ENCODE data around the gene FAM209B. TPM values are rescaled to one million over a fixed set of nuclear protein-coding genes. Genes with fewer than 3 reads are reported as not detected.
A peak's percentile ranks its signal among the peaks of the same experiment; 100 is the strongest.

Gene FAM209B
- total RNA-seq, 1 experiment from 2014 or later: not detected

- intact Hi-C loops (cut with micrococcal nuclease): no loop called here
- POLR2A ChIA-PET: interaction anchor here (0.7 to 0.9 kb wide), 2 partner anchors 46 to 74 kb away, joined by 3 to 4 read pairs; no protein-coding TSS in a partner anchor
- H3K9me3 Mint-ChIP-seq (ENCODE audit: unreplicated experiment): peaks cover 8% of the 10 kb centered on the region
- peaks cover 48% of the 10 kb centered on the region for H3K36me3 Mint-ChIP-seq (ENCODE audit: insufficient read depth, unreplicated experiment)
- CTCF ChIA-PET: interaction anchor here (0.7 to 0.9 kb wide), 3 partner anchors 14 to 473 kb away, joined by 3 to 4 read pairs (median 3); no protein-coding TSS in a partner anchor
- BruUV-seq (replicated peaks): no TSS peak
- DNase-seq (ENCODE audit: unreplicated experiment): no peak
- no peak overlapping the region for H3K27ac Mint-ChIP-seq (ENCODE audit: low read depth, unreplicated experiment)
- H3K4me3 Mint-ChIP-seq (ENCODE audit: unreplicated experiment): no peak overlapping the region
- H3K4me1 Mint-ChIP-seq (ENCODE audit: insufficient read depth, unreplicated experiment): no peaks in the 10 kb centered on the region
- TF ChIP-seq CTCF (IDR thresholded peaks at IDR 0.05; ENCODE audit: unreplicated experiment): no peak
- H3K27me3 Mint-ChIP-seq (ENCODE audit: insufficient read depth, unreplicated experiment): no peaks in the 10 kb centered on the region
Observed at GRCh38 chr20:56501116-56501515, 31.9 kb upstream of the FAM209B start.

DNA sequence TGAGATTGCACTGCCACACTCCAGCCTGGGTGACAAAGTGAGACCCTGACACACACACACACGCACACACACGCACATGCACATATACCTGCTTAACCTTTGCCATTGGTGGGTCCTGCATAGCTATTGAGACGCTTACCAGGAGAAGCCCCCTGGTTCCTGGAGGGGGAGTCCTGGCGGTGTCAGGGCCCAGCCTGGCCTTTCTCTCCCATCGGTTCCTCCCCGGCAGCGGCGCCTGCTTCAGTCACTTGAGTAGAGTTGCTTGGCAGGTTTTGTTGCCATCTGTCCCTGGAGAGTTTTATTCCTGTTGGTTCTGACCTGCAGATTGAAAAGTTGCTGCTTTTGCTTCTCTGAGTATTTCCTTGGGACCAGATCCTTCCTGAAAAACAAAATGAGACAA is 29.1 kb upstream of the FAM209B start:
- no peak for TF ChIP-seq CTCF (IDR thresholded peaks at IDR 0.05; ENCODE audit: unreplicated experiment)
- ChIA-PET CTCF (interaction anchor here (0.6 to 2.7 kb wide), 4 partner anchors 12 to 31 kb away, joined by 3 to 13 read pairs (median 3); no protein-coding TSS in a partner anchor), POLR2A (no interaction called here)
- no peaks in the 10 kb centered on the region for H3K9me3 Mint-ChIP-seq (ENCODE audit: unreplicated experiment)
- BruUV-seq (replicated peaks): no TSS peak
- H3K4me3 Mint-ChIP-seq (ENCODE audit: unreplicated experiment): no peak overlapping the region
- H3K36me3 Mint-ChIP-seq (ENCODE audit: insufficient read depth, unreplicated experiment): peaks cover 33% of the 10 kb centered on the region
- H3K27me3 Mint-ChIP-seq (ENCODE audit: insufficient read depth, unreplicated experiment): no peaks in the 10 kb centered on the region
- intact Hi-C loops (cut with micrococcal nuclease): no loop called here
- no peak overlapping the region for H3K27ac Mint-ChIP-seq (ENCODE audit: low read depth, unreplicated experiment)
- DNase-seq (ENCODE audit: unreplicated experiment): no peak
- H3K4me1 Mint-ChIP-seq (ENCODE audit: insufficient read depth, unreplicated experiment): no peaks in the 10 kb centered on the region

DNA sequence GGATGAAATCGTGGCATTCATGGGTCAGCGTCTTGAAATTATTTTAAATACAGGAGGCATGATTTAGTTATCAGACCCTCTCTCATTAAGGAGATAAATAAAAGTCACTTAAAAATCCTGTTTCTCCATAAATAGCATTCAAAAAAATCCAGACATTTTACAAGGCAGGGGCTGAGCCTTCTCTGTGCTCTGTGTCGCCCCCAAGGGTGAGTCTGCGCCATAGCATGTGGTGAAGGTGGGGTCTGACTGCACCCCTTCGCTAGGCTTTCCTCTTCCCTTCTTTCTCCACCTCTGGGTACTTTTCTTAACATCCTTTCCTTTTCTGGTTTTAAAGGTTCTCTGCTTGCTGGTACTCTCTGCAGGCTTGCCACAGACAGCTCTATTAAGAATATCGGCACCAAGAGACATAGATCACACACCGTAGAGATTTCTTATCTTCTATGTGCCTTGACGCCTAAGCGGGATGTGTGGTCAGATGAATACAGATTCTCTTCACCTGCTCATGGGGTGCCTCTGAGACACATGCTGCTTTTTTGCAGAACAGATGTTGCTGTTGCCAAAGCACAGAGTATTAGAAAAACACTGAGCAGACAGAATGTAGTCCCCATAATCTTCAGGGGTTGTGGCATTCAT is 28.6 kb upstream of the FAM209B start:
- CTCF ChIA-PET: interaction anchor here (0.7 to 2.7 kb wide), 4 partner anchors 11 to 450 kb away, joined by 3 to 13 read pairs (median 3); no protein-coding TSS in a partner anchor
- peak; percentile 29 for TF ChIP-seq CTCF (IDR thresholded peaks at IDR 0.05; ENCODE audit: unreplicated experiment)
- no peaks in the 10 kb centered on the region for H3K9me3 Mint-ChIP-seq (ENCODE audit: unreplicated experiment)
- H3K27ac Mint-ChIP-seq (ENCODE audit: low read depth, unreplicated experiment): no peak overlapping the region
- peaks cover 31% of the 10 kb centered on the region for H3K36me3 Mint-ChIP-seq (ENCODE audit: insufficient read depth, unreplicated experiment)
- intact Hi-C loops (cut with micrococcal nuclease): no loop called here
- DNase-seq (ENCODE audit: unreplicated experiment): peak; percentile 1
- POLR2A ChIA-PET: no interaction called here
- H3K27me3 Mint-ChIP-seq (ENCODE audit: insufficient read depth, unreplicated experiment): no peaks in the 10 kb centered on the region
- H3K4me3 Mint-ChIP-seq (ENCODE audit: unreplicated experiment): no peak overlapping the region
- BruUV-seq (replicated peaks): no TSS peak
- H3K4me1 Mint-ChIP-seq (ENCODE audit: insufficient read depth, unreplicated experiment): no peaks in the 10 kb centered on the region

DNA sequence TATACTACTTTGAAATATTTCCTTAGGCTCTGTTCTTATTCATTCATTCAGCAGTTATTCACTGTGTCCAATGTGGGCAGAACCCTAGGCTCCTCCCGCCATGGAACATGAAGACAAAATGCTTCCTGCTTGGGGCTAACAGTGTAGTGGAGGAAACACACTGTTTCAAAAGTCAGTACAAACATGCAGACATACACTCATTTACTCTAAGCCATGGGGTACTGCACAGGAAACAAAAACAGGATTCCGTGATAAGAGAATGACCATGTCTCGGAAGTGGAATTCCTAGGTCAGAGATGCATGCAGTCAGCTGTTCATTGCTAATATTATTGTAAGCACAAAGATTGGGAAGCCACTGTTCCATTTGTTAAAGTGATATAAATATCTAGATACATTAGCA is 26.9 kb upstream of the FAM209B start:
- Mint-ChIP-seq H3K27me3 (ENCODE audit: insufficient read depth, unreplicated experiment) (no peaks in the 10 kb centered on the region), H3K4me1 (ENCODE audit: insufficient read depth, unreplicated experiment) (no peaks in the 10 kb centered on the region), H3K9me3 (ENCODE audit: unreplicated experiment) (no peaks in the 10 kb centered on the region), H3K4me3 (ENCODE audit: unreplicated experiment) (no peak overlapping the region), H3K36me3 (ENCODE audit: insufficient read depth, unreplicated experiment) (peaks cover 26% of the 10 kb centered on the region), H3K27ac (ENCODE audit: low read depth, unreplicated experiment) (no peak overlapping the region)
- ChIA-PET POLR2A (no interaction called here), CTCF (interaction anchor here (0.8 to 2.7 kb wide), 3 partner anchors 10 to 107 kb away, joined by 3 to 13 read pairs (median 4); no protein-coding TSS in a partner anchor)
- DNase-seq (ENCODE audit: unreplicated experiment): no peak
- BruUV-seq (replicated peaks): no TSS peak
- no peak for TF ChIP-seq CTCF (IDR thresholded peaks at IDR 0.05; ENCODE audit: unreplicated experiment)
- intact Hi-C loops (cut with micrococcal nuclease): no loop called here

All from MCF 10A (cell line).